WTC11 (cell line): ENCODE measurements around the gene OPCML. TPM values are rescaled to one million over a fixed set of nuclear protein-coding genes. Genes with fewer than 3 reads are reported as not detected.

Experiments
- KAT7 ChIP-seq: sonication (generic); formaldehyde crosslinking; IDR thresholded peaks from 2 replicates; pipeline ENCODE4 v1.8.1; 2023; ENCODE audit warnings: missing genetic modification reagents, mild to moderate bottlenecking, borderline replicate concordance
- NFATC4 ChIP-seq: fragments of 250-450 bp; sonication (Bioruptor Pico); IDR thresholded peaks from 2 replicates; pipeline ENCODE4 v1.9.0; 2021; ENCODE audit warnings: mild to moderate bottlenecking
- SMAD3 ChIP-seq: sonication (generic); formaldehyde crosslinking; IDR thresholded peaks from 2 replicates; pipeline ENCODE4 v1.8.0; 2022; ENCODE audit warnings: missing genetic modification reagents, mild to moderate bottlenecking, borderline replicate concordance
- total RNA-seq: library from RNA; stranded (reverse); gene quantifications from 3 replicates; pipeline ENCODE4 v1.2.3, GENCODE V29; 2021
- TF ChIP-seq, protein P1 (sequence below): fragments of 250-450 bp; sonication (Bioruptor Pico); IDR thresholded peaks from 2 replicates; pipeline ENCODE4 v2.1.2; 2022; ENCODE audit warnings: mild to moderate bottlenecking, moderate library complexity
- TF ChIP-seq, protein P2 (sequence below): fragments of 200-600 bp; IDR thresholded peaks from 2 replicates; pipeline ENCODE4 v1.8.0; 2022; ENCODE audit warnings: antibody characterized with exemption

OPCML gene
- total RNA-seq, 1 experiment from 2014 or later: 1.5 TPM

DNA sequence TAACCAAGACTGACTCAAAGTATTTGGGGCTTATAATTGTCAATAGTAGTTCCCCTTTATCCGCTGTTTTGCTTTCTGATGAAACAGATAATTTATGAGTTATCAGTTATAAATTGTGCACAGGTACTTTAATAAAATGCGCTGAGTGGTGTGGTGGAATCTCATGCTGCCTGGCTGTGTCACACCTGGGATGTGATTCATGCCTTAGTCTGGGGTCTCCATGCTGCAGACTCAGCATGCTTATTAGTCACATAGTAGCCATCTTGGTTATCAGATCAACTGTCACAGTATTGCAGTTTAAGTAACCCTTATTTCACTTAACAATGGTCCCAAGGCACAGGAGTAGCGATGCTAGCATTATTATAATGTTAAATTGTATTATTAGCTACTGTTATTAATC lies 1166.7 kb downstream of the OPCML start (continued):
- TF ChIP-seq, protein P1, sequence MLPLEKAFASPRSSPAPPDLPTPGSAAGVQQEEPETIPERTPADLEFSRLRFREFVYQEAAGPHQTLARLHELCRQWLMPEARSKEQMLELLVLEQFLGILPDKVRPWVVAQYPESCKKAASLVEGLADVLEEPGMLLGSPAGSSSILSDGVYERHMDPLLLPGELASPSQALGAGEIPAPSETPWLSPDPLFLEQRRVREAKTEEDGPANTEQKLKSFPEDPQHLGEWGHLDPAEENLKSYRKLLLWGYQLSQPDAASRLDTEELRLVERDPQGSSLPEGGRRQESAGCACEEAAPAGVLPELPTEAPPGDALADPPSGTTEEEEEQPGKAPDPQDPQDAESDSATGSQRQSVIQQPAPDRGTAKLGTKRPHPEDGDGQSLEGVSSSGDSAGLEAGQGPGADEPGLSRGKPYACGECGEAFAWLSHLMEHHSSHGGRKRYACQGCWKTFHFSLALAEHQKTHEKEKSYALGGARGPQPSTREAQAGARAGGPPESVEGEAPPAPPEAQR (CRISPR knock-in tag): no peak
- TF ChIP-seq, protein P2, sequence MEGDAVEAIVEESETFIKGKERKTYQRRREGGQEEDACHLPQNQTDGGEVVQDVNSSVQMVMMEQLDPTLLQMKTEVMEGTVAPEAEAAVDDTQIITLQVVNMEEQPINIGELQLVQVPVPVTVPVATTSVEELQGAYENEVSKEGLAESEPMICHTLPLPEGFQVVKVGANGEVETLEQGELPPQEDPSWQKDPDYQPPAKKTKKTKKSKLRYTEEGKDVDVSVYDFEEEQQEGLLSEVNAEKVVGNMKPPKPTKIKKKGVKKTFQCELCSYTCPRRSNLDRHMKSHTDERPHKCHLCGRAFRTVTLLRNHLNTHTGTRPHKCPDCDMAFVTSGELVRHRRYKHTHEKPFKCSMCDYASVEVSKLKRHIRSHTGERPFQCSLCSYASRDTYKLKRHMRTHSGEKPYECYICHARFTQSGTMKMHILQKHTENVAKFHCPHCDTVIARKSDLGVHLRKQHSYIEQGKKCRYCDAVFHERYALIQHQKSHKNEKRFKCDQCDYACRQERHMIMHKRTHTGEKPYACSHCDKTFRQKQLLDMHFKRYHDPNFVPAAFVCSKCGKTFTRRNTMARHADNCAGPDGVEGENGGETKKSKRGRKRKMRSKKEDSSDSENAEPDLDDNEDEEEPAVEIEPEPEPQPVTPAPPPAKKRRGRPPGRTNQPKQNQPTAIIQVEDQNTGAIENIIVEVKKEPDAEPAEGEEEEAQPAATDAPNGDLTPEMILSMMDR: no peak
- TF ChIP-seq SMAD3 (CRISPR knock-in tag) (no peak), KAT7 (CRISPR knock-in tag) (no peak), NFATC4 (no peak)
